Activated naive CD4-positive, alpha-beta T cell treated with anti-CD3 and anti-CD28 coated beads, Interleukin-2, amount 50 U/mL, for 72 hours (primary cell): ENCODE data around the gene USP24. TPM values are rescaled to one million over a fixed set of nuclear protein-coding genes. Genes with fewer than 3 reads are reported as not detected.
A peak's percentile ranks its signal among the peaks of the same experiment; 100 is the strongest.
"Not testable (repeated sequence)": the region's sequence is repeated elsewhere in the genome, so short reads cannot be mapped to it uniquely, and the experiment has no call there.

Experiments used
- ATAC-seq, 2 donors: fragments of 150-1000 bp; cut with Tn5 transposase; 2 replicates each; pipeline ENCODE4 v1.10.0; 2021; ENCODE audit warnings: mild to moderate bottlenecking in 2 of 2, moderate library complexity in 2 of 2
- DNase-seq, 2 donors: peaks; one replicate each; pipeline ENCODE4 v3.0.0; 2021 to 2022; ENCODE audit warnings: low spot score in 2 of 2
- H3K27ac Mint-ChIP-seq, 2 donors: one replicate each; pipeline ENCODE4 v1.8.0; 2022; ENCODE audit warnings: mild to moderate bottlenecking in 2 of 2, mixed read lengths in 2 of 2
- H3K36me3 Mint-ChIP-seq, 2 donors: one replicate each; pipeline ENCODE4 v1.8.0; 2022; ENCODE audit warnings: mixed read lengths in 2 of 2
- H3K9me3 Mint-ChIP-seq, 2 donors: one replicate each; pipeline ENCODE4 v1.8.0; 2022; ENCODE audit warnings: mixed read lengths in 2 of 2
- total RNA-seq, 2 donors: library from RNA; stranded (reverse); gene quantifications; one replicate each; pipeline ENCODE4 v1.2.3, GENCODE V29; 2022

The USP24 gene
- total RNA-seq, 2 donors from 2014 or later: 34.0 to 48.7 TPM

GRCh38 chr1:55131218-55131617 is 83.9 kb downstream of the USP24 start:
- ATAC-seq: no peak
- no peak overlapping the region for H3K27ac Mint-ChIP-seq
- H3K36me3 Mint-ChIP-seq: peaks cover 15 to 49% of the 10 kb centered on the region in 2 donors
- no peak for DNase-seq
- peaks cover 0 to 5% of the 10 kb centered on the region in 2 donors for H3K9me3 Mint-ChIP-seq

DNA sequence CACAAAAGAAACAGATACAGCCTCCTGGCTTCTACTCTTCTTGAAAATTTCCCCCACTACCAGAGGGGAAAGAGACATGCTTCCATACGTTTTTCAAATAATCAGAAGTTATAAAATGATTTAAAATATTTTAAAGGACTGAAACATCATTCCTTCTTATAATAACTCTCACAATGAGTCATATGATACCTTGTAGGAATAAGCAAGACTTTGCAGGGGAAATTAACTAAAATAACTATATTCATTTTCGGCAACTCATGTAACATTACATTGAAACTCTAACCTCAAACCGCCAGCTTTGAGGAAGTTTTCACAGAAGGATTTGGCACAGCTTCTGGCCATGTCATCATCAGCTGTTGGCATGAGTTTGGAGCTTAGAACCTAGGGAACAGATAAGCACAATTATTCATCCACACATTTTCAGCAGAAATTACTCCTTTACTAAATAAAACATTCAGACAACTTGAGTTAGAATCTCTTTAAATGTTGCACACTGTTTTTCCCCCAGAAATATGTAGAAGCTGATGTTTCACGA is 85.9 kb downstream of the USP24 start:
- DNase-seq (no peak), ATAC-seq (no peak)
- peaks cover 14 to 61% of the 10 kb centered on the region in 2 donors for H3K36me3 Mint-ChIP-seq
- no peak overlapping the region for H3K27ac Mint-ChIP-seq
- peaks cover 0 to 5% of the 10 kb centered on the region in 2 donors for H3K9me3 Mint-ChIP-seq

- ATAC-seq: peak in 1 of 2 donors; percentile 1
Observed at GRCh38 chr1:55128418-55128995, 86.7 kb downstream of the USP24 start.

GRCh38 chr1:55127827-55128343 is 87.3 kb downstream of the USP24 start:
- Mint-ChIP-seq H3K9me3 (peaks cover 0 to 5% of the 10 kb centered on the region in 2 donors), H3K27ac (peak overlapping the region; percentile 83 to 87), H3K36me3 (peaks cover 13 to 54% of the 10 kb centered on the region in 2 donors)
- DNase-seq (peak in 1 of 2 donors; percentile 31), ATAC-seq (peak; percentile 95)

More at GRCh38 chr1:55128418-55128995, 86.7 kb downstream of the USP24 start:
- Mint-ChIP-seq H3K36me3 (peaks cover 13 to 53% of the 10 kb centered on the region in 2 donors), H3K27ac (peak overlapping the region; percentile 83 to 87), H3K9me3 (peaks cover 0 to 5% of the 10 kb centered on the region in 2 donors)
- DNase-seq: no peak

DNA sequence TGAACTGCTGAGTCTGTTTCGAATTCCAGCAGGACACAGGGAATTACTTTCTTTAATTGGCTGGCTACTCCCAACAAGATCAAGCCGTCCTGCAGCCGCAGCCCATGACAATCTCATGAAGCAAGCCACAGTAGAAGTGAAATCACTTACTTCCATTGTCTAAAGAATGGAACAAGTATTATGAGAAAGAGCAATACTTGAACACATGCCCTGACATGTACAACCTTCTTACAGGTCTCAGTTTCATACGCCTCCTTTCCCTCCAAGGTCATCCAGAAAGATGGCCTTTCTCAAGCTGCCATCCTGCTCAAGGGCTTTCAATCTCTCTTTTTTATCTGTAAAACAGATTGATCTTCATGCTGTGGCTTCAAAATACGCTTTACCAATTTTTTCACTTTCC is 90.7 kb downstream of the USP24 start:
- H3K9me3 Mint-ChIP-seq: peaks cover 0 to 5% of the 10 kb centered on the region in 2 donors
- H3K27ac Mint-ChIP-seq: peak overlapping the region in 1 of 2 donors; percentile 76
- peak in 1 of 2 donors; percentile 13 for ATAC-seq
- DNase-seq: no peak
- H3K36me3 Mint-ChIP-seq: peaks cover 30 to 72% of the 10 kb centered on the region in 2 donors

GRCh38 chr1:55120538-55120937 is 94.6 kb downstream of the USP24 start:
- ATAC-seq (no peak), DNase-seq (no peak)
- Mint-ChIP-seq H3K36me3 (peaks cover 37 to 70% of the 10 kb centered on the region in 2 donors), H3K27ac (peak overlapping the region in 1 of 2 donors; percentile 14), H3K9me3 (no peaks in the 10 kb centered on the region)

DNA sequence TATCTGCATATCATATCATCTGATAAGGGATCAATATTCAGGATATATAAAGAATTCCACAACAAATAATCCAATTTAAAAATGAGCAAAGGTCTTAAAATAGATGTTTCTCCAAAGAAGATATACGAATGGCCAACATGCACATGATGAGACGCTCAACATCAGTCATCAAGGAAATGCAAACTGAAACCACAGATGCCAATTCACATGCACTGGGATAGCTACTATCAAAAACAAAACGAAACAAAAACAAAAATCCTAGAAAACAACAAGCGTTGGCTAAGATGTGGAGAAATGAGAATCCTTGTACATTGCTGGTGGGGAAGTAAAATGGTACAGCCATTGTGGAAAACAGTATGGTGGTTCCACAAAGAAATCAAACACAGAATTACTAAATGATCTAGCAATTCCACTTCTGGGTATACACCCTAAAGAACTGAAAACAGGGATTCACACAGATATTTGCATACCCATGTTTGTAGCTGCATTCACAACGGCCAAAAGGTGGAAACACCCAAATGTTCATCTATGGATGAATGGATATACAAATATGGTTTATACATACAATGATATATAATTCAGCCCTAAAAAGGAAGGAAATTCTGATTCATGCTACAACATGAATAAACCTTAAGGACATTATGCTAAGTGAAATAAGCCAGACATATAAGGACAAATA is 96.4 kb downstream of the USP24 start:
- DNase-seq (no peak), ATAC-seq (no peak)
- Mint-ChIP-seq H3K9me3 (peaks cover 0 to 2% of the 10 kb centered on the region in 2 donors), H3K27ac (peak overlapping the region in 1 of 2 donors; percentile 31), H3K36me3 (peaks cover 47 to 77% of the 10 kb centered on the region in 2 donors)

DNA sequence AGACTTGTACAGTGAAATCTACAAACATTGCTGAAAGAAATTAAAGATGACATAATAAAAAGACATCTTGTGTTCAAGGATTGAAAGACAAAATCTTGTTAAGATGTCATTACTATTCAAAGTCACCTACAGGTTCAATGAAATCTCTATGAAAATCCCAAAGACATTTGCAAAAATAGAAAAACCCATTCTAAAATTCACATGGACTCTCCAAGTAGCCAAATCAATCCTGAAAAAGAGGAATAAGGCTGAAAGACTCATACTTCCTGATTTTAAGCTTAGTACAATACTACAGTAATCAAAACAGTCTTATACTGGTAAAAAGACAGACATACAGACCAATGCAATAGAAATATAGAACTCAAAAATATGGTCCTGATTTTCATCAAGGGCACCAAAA is 97.2 kb downstream of the USP24 start:
- H3K36me3 Mint-ChIP-seq: peaks cover 55 to 84% of the 10 kb centered on the region in 2 donors
- ATAC-seq: no peak
- no peak for DNase-seq
- H3K9me3 Mint-ChIP-seq: peaks cover 0 to 9% of the 10 kb centered on the region in 2 donors
- H3K27ac Mint-ChIP-seq: peak overlapping the region in 1 of 2 donors; percentile 31

DNA sequence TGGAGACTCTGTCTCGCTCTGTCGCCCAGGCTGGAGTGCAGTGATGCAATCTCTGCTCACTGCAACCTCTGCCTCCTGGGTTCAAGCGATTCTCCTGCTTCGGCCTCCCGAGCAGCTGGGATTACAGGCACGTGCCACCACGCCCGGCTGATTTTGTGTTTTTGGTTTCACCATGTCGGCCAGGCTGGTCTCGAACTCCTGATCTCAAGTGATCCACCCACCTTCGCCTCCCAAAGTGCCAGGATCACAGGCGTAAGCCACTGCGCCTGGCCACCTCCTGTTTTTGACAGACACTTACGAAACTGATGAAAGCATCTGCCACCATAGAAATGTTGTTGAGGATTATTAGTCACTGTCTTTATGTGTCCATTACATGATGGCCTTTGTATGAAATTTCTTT is 106.2 kb downstream of the USP24 start:
- ATAC-seq, DNase-seq: not testable (repeated sequence)
- peak overlapping the region; percentile 18 to 83 for H3K27ac Mint-ChIP-seq
- H3K9me3 Mint-ChIP-seq: peaks cover 0 to 14% of the 10 kb centered on the region in 2 donors
- H3K36me3 Mint-ChIP-seq: peaks cover 20 to 24% of the 10 kb centered on the region in 2 donors

GRCh38 chr1:55107101-55107500 is 108.1 kb downstream of the USP24 start:
- Mint-ChIP-seq H3K9me3 (peaks cover 0 to 1% of the 10 kb centered on the region in 2 donors), H3K27ac (peak overlapping the region in 1 of 2 donors; percentile 54), H3K36me3 (peaks cover 5 to 8% of the 10 kb centered on the region in 2 donors)
- DNase-seq: no peak
- ATAC-seq: no peak

GRCh38 chr1:55103891-55104290 is 111.3 kb downstream of the USP24 start:
- Mint-ChIP-seq H3K36me3 (peaks cover 0 to 11% of the 10 kb centered on the region in 2 donors), H3K9me3 (no peaks in the 10 kb centered on the region), H3K27ac (peak overlapping the region in 1 of 2 donors; percentile 39)
- ATAC-seq (peak in 1 of 2 donors; percentile 38), DNase-seq (no peak)

DNA sequence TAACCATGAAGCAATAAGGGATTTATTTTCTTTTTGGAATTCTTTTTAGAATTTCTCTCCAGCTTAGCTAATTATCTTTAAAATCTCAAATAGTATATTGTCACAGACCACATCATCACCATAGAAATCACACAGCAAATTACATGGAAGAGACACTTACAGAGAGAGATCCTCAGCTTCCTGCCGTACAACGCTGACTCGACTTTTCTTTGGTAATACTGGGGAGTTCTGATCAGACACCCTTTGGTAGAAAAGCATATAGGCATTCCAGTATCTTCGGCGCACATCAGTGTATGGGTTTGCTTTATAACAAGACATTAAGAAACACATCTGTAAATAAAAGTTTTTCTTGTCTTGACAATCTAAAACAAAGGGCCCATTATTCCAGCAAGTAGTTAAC is 120.1 kb downstream of the USP24 start:
- Mint-ChIP-seq H3K9me3 (no peaks in the 10 kb centered on the region), H3K27ac (peak overlapping the region in 1 of 2 donors; percentile 79)

DNA sequence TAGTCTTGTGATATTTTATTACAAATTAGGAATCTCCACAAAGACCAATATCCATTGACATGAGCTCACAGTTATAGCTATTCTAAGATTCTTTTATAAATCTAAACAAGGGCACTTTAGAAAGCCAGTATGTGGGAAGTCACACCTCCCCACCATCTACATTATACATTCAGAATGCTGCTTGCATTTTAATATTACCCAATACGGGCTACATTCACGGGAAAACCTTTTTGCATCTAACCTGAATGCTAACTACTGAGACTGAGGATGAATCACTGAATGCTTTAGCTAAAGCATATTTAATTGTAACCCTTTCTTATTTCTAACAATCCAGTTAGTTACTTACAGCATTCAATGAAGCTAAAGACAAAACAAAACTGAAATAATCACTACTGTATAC is 122.7 kb downstream of the USP24 start:
- DNase-seq (no peak), ATAC-seq (no peak)
- no peaks in the 10 kb centered on the region for H3K9me3 Mint-ChIP-seq
- H3K36me3 Mint-ChIP-seq: peaks cover 8 to 18% of the 10 kb centered on the region in 2 donors
- H3K27ac Mint-ChIP-seq: no peak overlapping the region

More for the DNA sequence above, 120.1 kb downstream of the USP24 start:
- no peak for DNase-seq
- peaks cover 8 to 10% of the 10 kb centered on the region in 2 donors for H3K36me3 Mint-ChIP-seq
- no peak for ATAC-seq

DNA sequence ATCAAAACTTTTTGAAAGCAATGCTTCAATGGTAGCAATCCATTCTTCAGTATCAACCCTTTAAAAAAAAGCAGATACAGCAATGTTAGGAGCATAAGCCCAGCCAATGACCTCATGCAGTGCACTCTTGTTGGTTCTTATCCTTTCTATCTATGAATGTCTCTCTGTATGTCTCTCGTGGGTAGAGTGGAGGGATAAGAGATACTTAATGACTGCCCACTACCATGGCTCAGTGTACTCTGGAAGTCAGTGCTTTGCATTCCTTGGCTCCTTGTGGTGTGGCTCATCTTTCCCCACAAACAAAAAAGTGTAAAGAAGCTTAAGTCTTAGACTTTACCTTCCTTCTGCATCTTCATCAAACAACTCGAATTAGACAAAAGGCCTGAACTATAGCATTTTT is 125.5 kb downstream of the USP24 start:
- no peak for DNase-seq
- H3K9me3 Mint-ChIP-seq: no peaks in the 10 kb centered on the region
- no peak overlapping the region for H3K27ac Mint-ChIP-seq
- ATAC-seq: no peak
- peaks cover 8 to 10% of the 10 kb centered on the region in 2 donors for H3K36me3 Mint-ChIP-seq

- Mint-ChIP-seq H3K36me3 (peaks cover 8 to 10% of the 10 kb centered on the region in 2 donors), H3K9me3 (no peaks in the 10 kb centered on the region), H3K27ac (peak overlapping the region; percentile 64 to 85)
- ATAC-seq (no peak), DNase-seq (no peak)
Observed at GRCh38 chr1:55088413-55088812, 126.8 kb downstream of the USP24 start.

- Mint-ChIP-seq H3K27ac (peak overlapping the region; percentile 64 to 85), H3K9me3 (no peaks in the 10 kb centered on the region), H3K36me3 (peaks cover 8 to 10% of the 10 kb centered on the region in 2 donors)
- DNase-seq (no peak), ATAC-seq (no peak)
Observed at GRCh38 chr1:55087439-55087838, 127.7 kb downstream of the USP24 start.

DNA sequence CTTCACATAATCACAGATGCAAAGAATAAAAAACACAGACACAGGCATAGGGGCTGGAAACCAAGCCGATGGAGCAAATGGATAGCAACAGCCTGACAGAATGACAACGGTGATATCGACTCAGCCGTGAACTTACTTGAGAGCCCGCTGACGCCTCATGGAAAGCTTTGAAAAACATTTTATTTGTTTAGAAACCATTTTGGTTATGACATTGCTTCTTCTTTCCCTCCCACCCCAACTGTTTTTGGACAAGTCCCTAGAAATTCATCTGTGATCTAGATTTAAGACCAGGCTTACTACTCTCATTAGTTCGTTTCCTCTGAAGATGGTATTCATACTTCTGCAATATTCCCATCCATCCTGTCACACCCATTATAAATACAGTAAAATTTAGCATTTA is 130.9 kb downstream of the USP24 start:
- DNase-seq (no peak), ATAC-seq (no peak)
- Mint-ChIP-seq H3K9me3 (no peaks in the 10 kb centered on the region), H3K36me3 (peaks cover 8 to 10% of the 10 kb centered on the region in 2 donors), H3K27ac (no peak overlapping the region)
